ENCODE data around the gene NKX6-1. TPM values are rescaled to one million over a fixed set of nuclear protein-coding genes. Genes with fewer than 3 reads are reported as not detected.
A peak's percentile ranks its signal among the peaks of the same experiment; 100 is the strongest.

The NKX6-1 gene
- total RNA-seq, 2 donors from 2014 or later, result 5.7 to 6.9 TPM

DNA sequence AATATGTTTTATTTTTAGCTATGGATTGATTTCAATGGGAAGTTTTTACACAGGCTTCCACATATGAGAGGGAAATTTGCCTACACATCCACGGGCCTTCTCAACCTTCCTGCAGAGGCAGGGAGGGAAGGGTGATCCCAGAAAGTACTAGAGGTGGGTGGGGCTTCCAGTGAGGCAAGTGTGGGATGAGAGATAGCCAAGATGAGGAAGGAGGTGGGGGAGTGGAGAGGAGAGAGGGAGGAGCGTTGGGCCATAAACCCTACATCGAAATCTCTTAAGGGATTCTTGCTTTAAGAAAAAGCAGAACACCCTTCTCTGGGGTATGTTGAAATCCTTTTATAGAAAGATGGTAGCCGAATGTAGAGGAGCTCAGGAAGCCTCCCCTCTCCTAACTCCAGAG is 19.0 kb downstream of the NKX6-1 start:
- H3K4me1 ChIP-seq, result no peaks in the 10 kb centered on the region
- no peak overlapping the region for H3K27ac ChIP-seq
- ATAC-seq (no peak), DNase-seq (no peak)
- no peaks in the 10 kb centered on the region for H3K9me3 ChIP-seq
- no peaks in the 10 kb centered on the region for H3K36me3 ChIP-seq (replicated peaks in 1 of 2; ENCODE audit: insufficient read depth in 1 of 2, low read depth in 2 of 2)
- H3K4me3 ChIP-seq, result no peak overlapping the region
- WGBS, 2 donors, result 56 to 63% methylated on average over 4 of the region's 4 CpGs
- intact Hi-C loops (cut with DNase I), result no loop called here
- no peaks in the 10 kb centered on the region for H3K27me3 ChIP-seq
- TF ChIP-seq POLR2A (IDR thresholded peaks at IDR 0.05), result no peak
- TF ChIP-seq, protein P1, sequence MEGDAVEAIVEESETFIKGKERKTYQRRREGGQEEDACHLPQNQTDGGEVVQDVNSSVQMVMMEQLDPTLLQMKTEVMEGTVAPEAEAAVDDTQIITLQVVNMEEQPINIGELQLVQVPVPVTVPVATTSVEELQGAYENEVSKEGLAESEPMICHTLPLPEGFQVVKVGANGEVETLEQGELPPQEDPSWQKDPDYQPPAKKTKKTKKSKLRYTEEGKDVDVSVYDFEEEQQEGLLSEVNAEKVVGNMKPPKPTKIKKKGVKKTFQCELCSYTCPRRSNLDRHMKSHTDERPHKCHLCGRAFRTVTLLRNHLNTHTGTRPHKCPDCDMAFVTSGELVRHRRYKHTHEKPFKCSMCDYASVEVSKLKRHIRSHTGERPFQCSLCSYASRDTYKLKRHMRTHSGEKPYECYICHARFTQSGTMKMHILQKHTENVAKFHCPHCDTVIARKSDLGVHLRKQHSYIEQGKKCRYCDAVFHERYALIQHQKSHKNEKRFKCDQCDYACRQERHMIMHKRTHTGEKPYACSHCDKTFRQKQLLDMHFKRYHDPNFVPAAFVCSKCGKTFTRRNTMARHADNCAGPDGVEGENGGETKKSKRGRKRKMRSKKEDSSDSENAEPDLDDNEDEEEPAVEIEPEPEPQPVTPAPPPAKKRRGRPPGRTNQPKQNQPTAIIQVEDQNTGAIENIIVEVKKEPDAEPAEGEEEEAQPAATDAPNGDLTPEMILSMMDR (IDR thresholded peaks at IDR 0.05), result no peak

DNA sequence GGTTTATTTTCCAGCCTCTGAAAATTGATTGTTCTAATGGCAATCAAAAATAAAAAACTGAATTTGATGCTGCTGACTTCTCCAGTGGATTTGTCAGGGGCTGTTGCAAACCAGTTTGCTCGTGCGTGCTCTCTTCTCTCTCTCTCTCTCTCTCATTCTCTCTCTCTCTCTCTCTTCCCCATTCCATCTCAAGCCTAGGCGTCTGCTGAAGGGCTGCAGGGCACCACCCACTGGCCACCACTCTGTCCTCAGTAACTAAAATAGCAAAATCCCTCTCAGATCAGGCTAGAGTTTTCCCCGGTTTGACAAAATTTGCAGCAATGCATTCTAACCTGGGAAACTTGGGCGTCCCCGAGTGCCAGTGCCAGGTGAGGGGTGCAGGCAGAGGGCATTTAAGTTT is 19.4 kb downstream of the NKX6-1 start:
- Histone ChIP-seq H3K9me3 (no peaks in the 10 kb centered on the region), H3K27me3 (no peaks in the 10 kb centered on the region), H3K4me3 (no peak overlapping the region), H3K36me3 (replicated peaks in 1 of 2; ENCODE audit: insufficient read depth in 1 of 2, low read depth in 2 of 2) (no peaks in the 10 kb centered on the region), H3K4me1 (no peaks in the 10 kb centered on the region), H3K27ac (no peak overlapping the region)
- DNase-seq, result peak in 1 of 4 donors; percentile 16
- intact Hi-C loops (cut with DNase I), result no loop called here
- no peak for ATAC-seq
- WGBS, 2 donors, result 25 to 32% methylated on average over 6 of the region's 6 CpGs
- TF ChIP-seq POLR2A (IDR thresholded peaks at IDR 0.05), result no peak
- TF ChIP-seq, protein P1 (IDR thresholded peaks at IDR 0.05), result peak in 4 of 7 experiments; percentile 16 to 33 (median 18)

DNA sequence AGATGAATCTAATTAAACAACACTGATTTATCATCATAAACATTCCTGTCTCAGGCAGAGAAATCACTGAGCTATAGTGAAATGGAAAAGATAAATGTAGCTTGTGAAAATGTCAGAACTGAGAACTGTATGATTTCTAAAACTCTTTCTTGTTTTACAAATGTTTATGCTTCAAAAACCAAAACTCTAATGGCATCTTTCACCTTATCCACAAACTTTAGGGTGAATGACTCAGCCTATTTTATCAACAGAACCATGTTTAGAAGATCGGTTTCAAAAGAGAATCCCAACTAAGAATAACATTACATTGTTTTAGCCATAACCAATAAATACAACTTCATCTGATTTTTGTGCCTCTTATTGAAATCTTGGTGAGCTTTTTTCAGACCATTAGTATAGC is 21.4 kb downstream of the NKX6-1 start:
- TF ChIP-seq, protein P1 (IDR thresholded peaks at IDR 0.05), result no peak
- no peak for TF ChIP-seq POLR2A (IDR thresholded peaks at IDR 0.05)
- Histone ChIP-seq H3K9me3 (no peaks in the 10 kb centered on the region), H3K27me3 (no peaks in the 10 kb centered on the region), H3K36me3 (replicated peaks in 1 of 2; ENCODE audit: insufficient read depth in 1 of 2, low read depth in 2 of 2) (no peaks in the 10 kb centered on the region), H3K27ac (no peak overlapping the region), H3K4me1 (no peaks in the 10 kb centered on the region), H3K4me3 (no peak overlapping the region)
- intact Hi-C loops (cut with DNase I), result no loop called here
- no peak for ATAC-seq
- no peak for DNase-seq
- 76 to 83% methylated on average over 1 of the region's 1 CpG for WGBS, 2 donors

DNA sequence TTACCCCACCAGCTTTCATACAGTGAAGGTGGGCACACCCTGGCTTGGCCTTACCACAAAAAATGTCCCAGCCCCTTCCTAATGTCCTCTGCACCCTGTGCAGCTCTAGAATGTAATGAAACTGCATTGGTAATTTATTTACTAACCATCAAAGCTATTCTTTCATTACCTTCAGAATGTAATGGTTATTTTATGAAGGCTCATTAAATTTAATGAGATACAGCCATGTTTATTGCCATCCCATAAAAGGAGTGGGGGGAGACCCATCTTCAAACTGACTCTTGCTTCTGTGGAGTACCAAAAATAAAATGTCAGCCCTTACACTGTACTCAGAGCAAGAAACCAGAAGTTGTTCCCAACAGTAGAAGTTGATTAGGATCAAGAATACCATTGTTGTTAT is 25.0 kb downstream of the NKX6-1 start:
- Histone ChIP-seq H3K4me1 (no peaks in the 10 kb centered on the region), H3K27me3 (no peaks in the 10 kb centered on the region), H3K36me3 (replicated peaks in 1 of 2; ENCODE audit: insufficient read depth in 1 of 2, low read depth in 2 of 2) (no peaks in the 10 kb centered on the region), H3K4me3 (no peak overlapping the region), H3K27ac (no peak overlapping the region), H3K9me3 (no peaks in the 10 kb centered on the region)
- intact Hi-C loops (cut with DNase I), result no loop called here
- TF ChIP-seq POLR2A (IDR thresholded peaks at IDR 0.05), result no peak
- TF ChIP-seq, protein P1 (IDR thresholded peaks at IDR 0.05), result no peak
- no peak for ATAC-seq
- DNase-seq, result no peak

DNA sequence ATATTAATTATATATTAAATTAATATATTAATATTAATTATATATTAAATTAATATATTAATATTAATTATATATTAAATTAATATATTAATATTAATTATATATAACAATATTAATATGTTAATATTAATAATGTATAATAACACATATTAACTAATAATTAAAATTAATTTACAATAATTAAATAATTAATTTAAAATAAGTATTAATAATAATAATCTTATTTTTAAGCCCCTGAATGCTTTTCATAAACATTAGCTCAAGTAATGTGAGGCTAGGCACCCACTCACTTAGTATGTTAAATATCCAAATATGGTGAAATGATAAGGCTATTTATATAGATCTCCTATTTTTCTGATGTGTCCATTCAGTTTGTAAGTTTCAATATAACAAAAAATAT is 26.9 kb downstream of the NKX6-1 start:
- no peaks in the 10 kb centered on the region for H3K9me3 ChIP-seq
- no peak for DNase-seq
- TF ChIP-seq POLR2A (IDR thresholded peaks at IDR 0.05), result no peak
- TF ChIP-seq, protein P1 (IDR thresholded peaks at IDR 0.05), result no peak

More for the DNA sequence above, 26.9 kb downstream of the NKX6-1 start:
- Histone ChIP-seq H3K4me1 (no peaks in the 10 kb centered on the region), H3K4me3 (no peak overlapping the region), H3K27me3 (no peaks in the 10 kb centered on the region), H3K36me3 (replicated peaks in 1 of 2; ENCODE audit: insufficient read depth in 1 of 2, low read depth in 2 of 2) (no peaks in the 10 kb centered on the region), H3K27ac (no peak overlapping the region)
- intact Hi-C loops (cut with DNase I), result no loop called here
- ATAC-seq, result no peak

Data from body of pancreas (tissue), 4 donors.